Skeletal muscle satellite cell (primary cell): ENCODE measurements around the gene NRG2.
A peak's percentile ranks its signal among the peaks of the same experiment; 100 is the strongest.

Source experiments
- H3K27me3 ChIP-seq: 2 replicates; pipeline ENCODE4 v1.7.0; 2013; ENCODE audit warnings: low read length; ENCODE audit not compliant: control insufficient read depth, insufficient read depth
- H3K36me3 ChIP-seq: 2 replicates; pipeline ENCODE4 v1.7.0; 2013; ENCODE audit warnings: mild to moderate bottlenecking, control low read depth, low read length; ENCODE audit not compliant: insufficient read depth
- H3K4me1 ChIP-seq: 2 replicates; pipeline ENCODE4 v1.7.0; 2013; ENCODE audit warnings: low read length; ENCODE audit not compliant: control insufficient read depth, insufficient read depth
- H3K4me2 ChIP-seq: 2 replicates; pipeline ENCODE4 v1.7.0; 2013; ENCODE audit warnings: mild to moderate bottlenecking, low read length
- H3K4me3 ChIP-seq: 2 replicates; pipeline ENCODE4 v1.7.0; 2013; ENCODE audit warnings: low read length
- H3K9ac ChIP-seq: 2 replicates; pipeline ENCODE4 v1.7.0; 2013; ENCODE audit warnings: mild to moderate bottlenecking, low read depth, low read length, moderate library complexity
- H3K9me3 ChIP-seq: replicated peaks from 2 replicates; pipeline ENCODE4 v1.7.0; 2013; ENCODE audit warnings: mild to moderate bottlenecking, control low read depth, low read length

Gene NRG2

GRCh38 chr5:139982157-139982974 lies 60.7 kb downstream of the NRG2 start:
- Histone ChIP-seq H3K9ac (no peak overlapping the region), H3K9me3 (no peaks in the 10 kb centered on the region), H3K4me2 (no peak overlapping the region), H3K36me3 (no peaks in the 10 kb centered on the region), H3K27me3 (peaks cover 39% of the 10 kb centered on the region), H3K4me1 (peaks cover 13% of the 10 kb centered on the region), H3K4me3 (no peak overlapping the region)

- no peak overlapping the region for H3K4me2 ChIP-seq
- H3K4me1 ChIP-seq, result peaks cover 6% of the 10 kb centered on the region
- no peaks in the 10 kb centered on the region for H3K9me3 ChIP-seq
- no peak overlapping the region for H3K9ac ChIP-seq
- no peak overlapping the region for H3K4me3 ChIP-seq
- H3K36me3 ChIP-seq, result no peaks in the 10 kb centered on the region
- peaks cover 50% of the 10 kb centered on the region for H3K27me3 ChIP-seq
These were observed 62.3 kb downstream of the NRG2 start for GRCh38 chr5:139980765-139981164.

GRCh38 chr5:139979943-139980342 lies 63.2 kb downstream of the NRG2 start:
- no peaks in the 10 kb centered on the region for H3K4me1 ChIP-seq
- no peak overlapping the region for H3K4me3 ChIP-seq
- H3K9ac ChIP-seq, result no peak overlapping the region
- peaks cover 57% of the 10 kb centered on the region for H3K27me3 ChIP-seq
- H3K9me3 ChIP-seq, result no peaks in the 10 kb centered on the region
- H3K36me3 ChIP-seq, result no peaks in the 10 kb centered on the region
- no peak overlapping the region for H3K4me2 ChIP-seq

- no peak overlapping the region for H3K9ac ChIP-seq
- H3K4me2 ChIP-seq, result no peak overlapping the region
- H3K9me3 ChIP-seq, result no peaks in the 10 kb centered on the region
- H3K4me3 ChIP-seq, result no peak overlapping the region
- no peaks in the 10 kb centered on the region for H3K4me1 ChIP-seq
- H3K27me3 ChIP-seq, result peaks cover 61% of the 10 kb centered on the region
- H3K36me3 ChIP-seq, result no peaks in the 10 kb centered on the region
These were observed 63.6 kb downstream of the NRG2 start for GRCh38 chr5:139979518-139979917.

- Histone ChIP-seq H3K27me3 (peaks cover 48% of the 10 kb centered on the region), H3K9ac (no peak overlapping the region)
These were observed 66.4 kb downstream of the NRG2 start for GRCh38 chr5:139976703-139977102.

GRCh38 chr5:139975942-139976341 lies 67.2 kb downstream of the NRG2 start:
- Histone ChIP-seq H3K4me1 (no peaks in the 10 kb centered on the region), H3K4me2 (no peak overlapping the region), H3K9me3 (no peaks in the 10 kb centered on the region), H3K9ac (no peak overlapping the region), H3K27me3 (peaks cover 48% of the 10 kb centered on the region), H3K36me3 (no peaks in the 10 kb centered on the region), H3K4me3 (no peak overlapping the region)

More at GRCh38 chr5:139976703-139977102, 66.4 kb downstream of the NRG2 start:
- Histone ChIP-seq H3K4me1 (no peaks in the 10 kb centered on the region), H3K4me3 (no peak overlapping the region), H3K36me3 (no peaks in the 10 kb centered on the region), H3K4me2 (no peak overlapping the region), H3K9me3 (no peaks in the 10 kb centered on the region)

GRCh38 chr5:139975306-139975705 lies 67.8 kb downstream of the NRG2 start:
- H3K4me1 ChIP-seq, result no peaks in the 10 kb centered on the region
- no peaks in the 10 kb centered on the region for H3K9me3 ChIP-seq
- H3K9ac ChIP-seq, result no peak overlapping the region
- peaks cover 48% of the 10 kb centered on the region for H3K27me3 ChIP-seq
- no peak overlapping the region for H3K4me2 ChIP-seq
- H3K4me3 ChIP-seq, result no peak overlapping the region
- no peaks in the 10 kb centered on the region for H3K36me3 ChIP-seq

GRCh38 chr5:139974661-139975060 lies 68.4 kb downstream of the NRG2 start:
- no peak overlapping the region for H3K4me3 ChIP-seq
- peaks cover 49% of the 10 kb centered on the region for H3K27me3 ChIP-seq
- no peaks in the 10 kb centered on the region for H3K36me3 ChIP-seq
- no peak overlapping the region for H3K4me2 ChIP-seq
- H3K4me1 ChIP-seq, result no peaks in the 10 kb centered on the region
- H3K9me3 ChIP-seq, result no peaks in the 10 kb centered on the region
- no peak overlapping the region for H3K9ac ChIP-seq

GRCh38 chr5:139971202-139971725 lies 71.8 kb downstream of the NRG2 start:
- no peak overlapping the region for H3K9ac ChIP-seq
- H3K27me3 ChIP-seq, result peaks cover 46% of the 10 kb centered on the region
- no peak overlapping the region for H3K4me2 ChIP-seq
- H3K4me3 ChIP-seq, result no peak overlapping the region
- no peaks in the 10 kb centered on the region for H3K9me3 ChIP-seq
- H3K4me1 ChIP-seq, result no peaks in the 10 kb centered on the region
- no peaks in the 10 kb centered on the region for H3K36me3 ChIP-seq

GRCh38 chr5:139969318-139969717 lies 73.8 kb downstream of the NRG2 start:
- Histone ChIP-seq H3K4me1 (no peaks in the 10 kb centered on the region), H3K9ac (no peak overlapping the region), H3K9me3 (no peaks in the 10 kb centered on the region), H3K4me2 (no peak overlapping the region), H3K4me3 (no peak overlapping the region), H3K36me3 (no peaks in the 10 kb centered on the region), H3K27me3 (peaks cover 47% of the 10 kb centered on the region)

GRCh38 chr5:139968547-139969261 lies 74.4 kb downstream of the NRG2 start:
- Histone ChIP-seq H3K36me3 (no peaks in the 10 kb centered on the region), H3K27me3 (peaks cover 53% of the 10 kb centered on the region), H3K9ac (no peak overlapping the region), H3K4me2 (peak overlapping the region; percentile 63), H3K4me3 (no peak overlapping the region), H3K4me1 (no peaks in the 10 kb centered on the region), H3K9me3 (no peaks in the 10 kb centered on the region)
